Psoas muscle (tissue), 8 donors: ENCODE measurements around the gene EEF1E1. TPM values are rescaled to one million over a fixed set of nuclear protein-coding genes. Genes with fewer than 3 reads are reported as not detected.

Source experiments
- ATAC-seq, 4 donors: fragments of 200-7000 bp; cut with Tn5 transposase; one replicate each; pipeline ENCODE4 v1.9.1; 2020; ENCODE audit warnings: moderate library complexity in 3 of 4, mild to moderate bottlenecking in 2 of 4
- DNase-seq, 2 donors: peaks; one replicate each; pipeline ENCODE4 v3.0.0-alpha.2; 2020
- H3K27ac ChIP-seq: fragments of 200-600 bp; one replicate; pipeline ENCODE4 v1.8.0; 2022
- H3K27me3 ChIP-seq, 3 donors: fragments of 200-600 bp in 1 of 3; one replicate each; pipeline versions ENCODE4 v1.6.1 to v1.8.0; 2013 to 2022; ENCODE audit warnings: low read length in 2 of 3, mild to moderate bottlenecking in 2 of 3, moderate library complexity in 1 of 3; ENCODE audit not compliant: insufficient read depth in 3 of 3
- H3K36me3 ChIP-seq, 2 donors: fragments of 200-600 bp in 1 of 2; one replicate each; pipeline versions ENCODE4 v1.6.1 to v1.8.0; 2013 to 2022; ENCODE audit warnings: low read depth in 1 of 2, mild to moderate bottlenecking in 1 of 2, moderate library complexity in 1 of 2; ENCODE audit not compliant: insufficient read depth in 1 of 2
- H3K4me1 ChIP-seq: fragments of 200-600 bp; one replicate; pipeline ENCODE4 v1.8.0; 2022
- H3K4me3 ChIP-seq: fragments of 200-600 bp; one replicate; pipeline ENCODE4 v1.8.0; 2022; ENCODE audit warnings: mild to moderate bottlenecking
- H3K9me3 ChIP-seq: fragments of 200-600 bp; one replicate; pipeline ENCODE4 v1.8.0; 2022
- CTCF ChIP-seq: fragments of 200-600 bp; IDR thresholded peaks from one replicate; pipeline ENCODE4 v1.8.0; 2022; ENCODE audit warnings: antibody characterized with exemption
- WGBS, 3 donors: extraction: QIAGEN DNeasy Blood & Tissue Kit; methylation state at CpG; one replicate each; pipeline versions ENCODE4 v1.1.6 to v1.1.7; 2013; 5-methylcytosine and 5-hydroxymethylcytosine counted together
- intact Hi-C, 2 donors: fragments of 100-400 bp; cut with DNase I; formaldehyde crosslinking; loops; one replicate each; pipeline versions ENCODE4 v1.11.0 to v1.14.2; 2022
- polyA plus RNA-seq, 3 donors: library from polyadenylated mRNA; stranded (reverse); fragments of 200-250 nt; gene quantifications; one replicate each; pipeline ENCODE4 v1.2.3, GENCODE V29; 2013
- total RNA-seq, 4 donors: library from RNA; stranded (reverse); fragmentation: NEBNext Ultra II Directional in 2 of 4; extraction: Animal tissue kit (Norgen Biotek cat#: 25700) in 2 of 4; gene quantifications; one replicate each; pipeline versions ENCODE4 v1.2.1 to v1.2.4, GENCODE V29; 2021 to 2023
- donor health status: healthy with polysubstance abuse.
- donor health status: DM: no; HTN: no; CAD: no; lungs with moderate emphysema.
- donor health status: Bipolar disorder and iron deficiency.
- donor health status: healthy.
- donor health status: DM: yes; HTN: yes; CAD: no.
- donor health status: DM: no; HTN: no; CAD: no.
- donor health status: DM: no; HTN: no; CAD: no.
- donor health status: DM: yes; HTN: yes; CAD: no.

Gene EEF1E1
- total and polyA plus RNA-seq, 7 donors: 12.8 to 24.6 (median 14.0) TPM

- intact Hi-C loops: no loop called here
- no peak overlapping the region for H3K4me3 ChIP-seq
- no peak for TF ChIP-seq CTCF
- H3K27ac ChIP-seq: no peak overlapping the region
- H3K36me3 ChIP-seq: peaks cover 6 to 38% of the 10 kb centered on the region in 2 donors
- ATAC-seq (no peak), DNase-seq (no peak)
- H3K27me3 ChIP-seq: no peaks in the 10 kb centered on the region
- 90 to 93% (median 91%) methylated on average over 9 of the region's 9 CpGs for WGBS, 3 donors
- peaks cover 22% of the 10 kb centered on the region for H3K4me1 ChIP-seq
- no peaks in the 10 kb centered on the region for H3K9me3 ChIP-seq
Observed at GRCh38 chr6:8086755-8087306, 15.5 kb downstream of the EEF1E1 start.

GRCh38 chr6:8085053-8085511, 17.3 kb downstream of the EEF1E1 start:
- WGBS, 3 donors: 74 to 82% (median 75%) methylated on average over 2 of the region's 2 CpGs
- TF ChIP-seq CTCF: no peak
- DNase-seq (peak in 1 of 2 donors; percentile 35), ATAC-seq (peak; percentile 80 to 91 (median 88))
- Histone ChIP-seq H3K4me3 (no peak overlapping the region), H3K27me3 (no peaks in the 10 kb centered on the region), H3K36me3 (peaks cover 6 to 27% of the 10 kb centered on the region in 2 donors), H3K4me1 (peaks cover 22% of the 10 kb centered on the region), H3K27ac (peak overlapping the region; percentile 39), H3K9me3 (no peaks in the 10 kb centered on the region)
- intact Hi-C loops: no loop called here

DNA sequence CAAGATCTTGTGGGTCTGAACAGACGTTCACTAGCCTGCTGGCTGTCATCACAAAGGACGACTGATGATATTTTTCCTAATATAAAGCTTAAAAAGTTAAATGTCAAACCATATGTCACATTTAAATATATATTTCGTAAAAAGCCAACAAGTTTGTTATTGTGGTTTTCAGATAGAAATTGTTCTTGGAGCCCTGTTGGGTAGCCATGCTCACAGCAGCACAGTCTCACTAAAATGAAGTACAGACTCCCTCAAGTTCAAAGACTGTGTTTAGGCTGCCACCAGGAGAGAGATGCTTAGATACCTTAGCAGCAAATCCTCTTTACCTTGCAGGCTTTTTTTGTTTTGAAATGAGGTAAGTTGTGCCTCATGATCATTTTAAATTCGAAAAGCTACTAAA, 17.8 kb downstream of the EEF1E1 start:
- WGBS, 3 donors: 64 to 91% (median 67%) methylated on average over 4 of the region's 4 CpGs
- peak overlapping the region; percentile 39 for H3K27ac ChIP-seq
- H3K36me3 ChIP-seq: peaks cover 6 to 22% of the 10 kb centered on the region in 2 donors
- no peak overlapping the region for H3K4me3 ChIP-seq
- ATAC-seq: no peak
- TF ChIP-seq CTCF: no peak
- intact Hi-C loops: no loop called here
- no peaks in the 10 kb centered on the region for H3K9me3 ChIP-seq
- DNase-seq: no peak
- H3K27me3 ChIP-seq: no peaks in the 10 kb centered on the region
- peaks cover 22% of the 10 kb centered on the region for H3K4me1 ChIP-seq

DNA sequence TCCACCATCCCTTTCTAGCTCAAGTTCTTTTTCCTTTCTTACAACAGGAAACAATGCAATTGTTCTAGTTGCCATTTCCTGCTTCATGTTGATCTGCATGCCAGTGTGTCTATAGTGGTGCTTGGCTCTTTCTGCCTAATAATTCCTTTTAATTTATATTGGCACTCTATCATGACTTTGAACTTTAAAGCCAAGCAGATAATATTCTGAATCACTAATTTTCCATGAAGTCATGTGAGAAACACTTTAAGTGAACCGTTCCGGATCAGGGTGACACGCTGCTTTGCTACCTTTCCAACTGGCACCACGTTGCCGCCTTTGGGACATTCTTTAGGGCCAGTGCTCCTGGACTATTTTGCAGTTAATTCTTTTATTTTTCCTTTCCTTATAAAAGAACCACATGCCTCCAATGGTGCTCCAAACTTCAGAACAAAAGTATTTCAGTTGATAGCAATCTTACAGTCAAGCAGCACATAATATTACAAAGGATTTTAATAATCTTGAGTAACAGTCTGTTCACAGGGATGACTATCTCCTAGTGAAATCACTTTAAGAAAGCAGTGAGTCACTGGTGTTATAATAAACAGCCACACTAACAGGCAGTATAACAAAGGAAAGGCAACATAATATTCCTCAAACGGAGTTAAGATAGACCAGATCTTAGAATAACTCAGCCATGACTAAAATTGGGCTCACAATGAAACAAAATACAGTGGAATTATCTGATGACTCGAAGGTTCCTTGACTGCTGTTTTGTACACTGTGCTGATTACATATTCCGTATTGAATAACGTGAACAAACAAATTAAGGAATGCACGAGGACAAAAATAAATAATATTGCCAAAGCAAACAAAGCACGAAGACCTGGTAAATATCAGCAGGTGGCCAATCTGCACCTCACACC, 19.1 kb downstream of the EEF1E1 start:
- DNase-seq: no peak
- intact Hi-C loops: no loop called here

More for the DNA sequence above, 19.1 kb downstream of the EEF1E1 start:
- Histone ChIP-seq H3K4me1 (peaks cover 22% of the 10 kb centered on the region), H3K36me3 (peaks cover 2 to 8% of the 10 kb centered on the region in 2 donors), H3K9me3 (no peaks in the 10 kb centered on the region), H3K27me3 (no peaks in the 10 kb centered on the region), H3K27ac (peak overlapping the region; percentile 57), H3K4me3 (no peak overlapping the region)
- ATAC-seq: peak; percentile 70 to 89 (median 78)
- TF ChIP-seq CTCF: no peak
- WGBS, 3 donors: 46 to 54% (median 49%) methylated on average over 11 of the region's 11 CpGs
